Measurements from ENCODE around the gene CNEP1R1. TPM values are rescaled to one million over a fixed set of nuclear protein-coding genes. Genes with fewer than 3 reads are reported as not detected.

CNEP1R1 gene
- total and polyA plus RNA-seq, 9 of the 15 experiments (the other 6 are each of a cell fraction or from before 2014, with no cell fraction given), result 7.6 to 20.1 (median 10.6) TPM

GRCh38 chr16:50066482-50067289 is 41.7 kb downstream of the CNEP1R1 start (continued):
- TF ChIP-seq TEAD2 (tag; IDR thresholded peaks at IDR 0.05), result no peak
- no peak for TF ChIP-seq NCOA2 (IDR thresholded peaks at IDR 0.05; ENCODE audit: partially characterized antibody in 2 of 2)
- TF ChIP-seq POLR2H (tag; IDR thresholded peaks at IDR 0.05; ENCODE audit: low read depth), result no peak
- TF ChIP-seq RAD21 (CRISPR knock-in tag; conservative IDR thresholded peaks at IDR 0.05 in 1 of 2, IDR thresholded peaks at IDR 0.05 in 1 of 2), result no peak
- TF ChIP-seq ID3 (CRISPR knock-in tag; IDR thresholded peaks at IDR 0.05), result no peak
- TF ChIP-seq ID3 (tag; IDR thresholded peaks at IDR 0.05), result no peak
- TF ChIP-seq ILF3 (IDR thresholded peaks at IDR 0.05; ENCODE audit: borderline replicate concordance), result no peak
- no peak for TF ChIP-seq EP400 (IDR thresholded peaks at IDR 0.05)
- no peak for TF ChIP-seq ZBTB40 (IDR thresholded peaks at IDR 0.05)
- no peak for TF ChIP-seq ZBTB40 (CRISPR knock-in tag; IDR thresholded peaks at IDR 0.05)
- TF ChIP-seq ARID1B (IDR thresholded peaks at IDR 0.05), result no peak
- no peak for TF ChIP-seq MTA3 (IDR thresholded peaks at IDR 0.05; ENCODE audit: borderline replicate concordance)
- no peak for TF ChIP-seq KLF13 (tag; IDR thresholded peaks at IDR 0.05; ENCODE audit: borderline replicate concordance, low read depth)
- TF ChIP-seq HDAC6 (IDR thresholded peaks at IDR 0.05; ENCODE audit: low read depth, low read length), result no peak
- no peak for TF ChIP-seq ZBTB2 (IDR thresholded peaks at IDR 0.05)
- 0 out of 2 replicates have a peak, but pooled peaks have one; percentile 16 for TF ChIP-seq ZNF282 (CRISPR knock-in tag; IDR thresholded peaks at IDR 0.05)
- no peak for TF ChIP-seq COPS2 (conservative IDR thresholded peaks at IDR 0.05)
- no peak for TF ChIP-seq KLF16 (IDR thresholded peaks at IDR 0.05)
